Karpas-422 (cell line): Measurements from ENCODE around the gene CYP1B1. TPM values are rescaled to one million over a fixed set of nuclear protein-coding genes. Genes with fewer than 3 reads are reported as not detected.

Source experiments
- DNase-seq: peaks from one replicate; pipeline ENCODE4 v3.0.0-alpha.2; 2015
- H2AFZ ChIP-seq: fragments of 200-600 bp; sonication (generic); 2 replicates; pipeline ENCODE4 v1.6.1; 2014; ENCODE audit warnings: antibody characterized with exemption, low read length, mixed read lengths
- H3K27ac ChIP-seq: fragments of 200-600 bp; sonication (generic); 2 replicates; pipeline ENCODE4 v1.5.1; 2014; ENCODE audit warnings: mild to moderate bottlenecking, low read length, moderate library complexity
- H3K27me3 ChIP-seq: fragments of 200-600 bp; sonication (generic); 2 replicates; pipeline ENCODE4 v1.6.1; 2014; ENCODE audit warnings: low read length, mixed read lengths
- H3K36me3 ChIP-seq: fragments of 200-600 bp; sonication (generic); 2 replicates; pipeline ENCODE4 v1.6.1; 2014; ENCODE audit warnings: low read length, mixed read lengths; ENCODE audit not compliant: insufficient read depth
- H3K4me1 ChIP-seq: fragments of 200-600 bp; sonication (generic); 2 replicates; pipeline ENCODE4 v1.6.1; 2014; ENCODE audit warnings: mild to moderate bottlenecking, low read length, mixed read lengths
- H3K4me2 ChIP-seq: fragments of 200-600 bp; sonication (generic); 2 replicates; pipeline ENCODE4 v1.6.1; 2014; ENCODE audit warnings: low read length, low read depth, mild to moderate bottlenecking; ENCODE audit not compliant: poor library complexity, severe bottlenecking
- H3K4me3 ChIP-seq: fragments of 200-600 bp; sonication (generic); 2 replicates; pipeline ENCODE4 v1.5.1; 2014; ENCODE audit warnings: mild to moderate bottlenecking, antibody characterized with exemption, low read length, mixed read lengths
- H3K79me2 ChIP-seq: fragments of 200-600 bp; sonication (generic); 2 replicates; pipeline ENCODE4 v1.6.1; 2014; ENCODE audit warnings: mild to moderate bottlenecking, low read length, mixed read lengths
- H3K9ac ChIP-seq: fragments of 200-600 bp; sonication (generic); 2 replicates; pipeline ENCODE4 v1.6.0; 2014; ENCODE audit warnings: low read length
- H3K9me2 ChIP-seq: fragments of 200-600 bp; sonication (generic), shearing (Covaris generic); replicated peaks from 2 replicates; pipeline ENCODE4 v1.6.0; 2014; ENCODE audit warnings: mild to moderate bottlenecking, low read length, moderate library complexity; ENCODE audit not compliant: insufficient read depth
- H3K9me3 ChIP-seq: fragments of 300-700, 200-600 bp; sonication (generic); 2 replicates; pipeline ENCODE4 v1.6.1; 2014; ENCODE audit warnings: low read length, mixed read lengths
- H4K20me1 ChIP-seq: fragments of 200-600 bp; sonication (generic); 2 replicates; pipeline ENCODE4 v1.6.1; 2014; ENCODE audit warnings: mild to moderate bottlenecking, antibody characterized with exemption, low read length, low read depth; ENCODE audit not compliant: insufficient read depth
- total RNA-seq: library from RNA; depleted of rRNA; stranded (reverse); fragments of >200 nt; shearing (Covaris generic); gene quantifications from 2 replicates; pipeline ENCODE4 v1.2.3, GENCODE V29; 2014; ENCODE audit warnings: low replicate concordance; rRNA removed

Gene CYP1B1
- not detected in 2 replicates for total RNA-seq

- Histone ChIP-seq H4K20me1 (no peaks in the 10 kb centered on the region), H2AFZ (peak within 1 kb of the TSS; percentile 65), H3K27me3 (no peaks in the 10 kb centered on the region), H3K9me3 (no peaks in the 10 kb centered on the region), H3K27ac (no peak within 1 kb of the TSS), H3K79me2 (no peaks in the 10 kb centered on the region), H3K4me2 (peak within 1 kb of the TSS; percentile 67), H3K9me2 (no peaks in the 10 kb centered on the region), H3K36me3 (no peaks in the 10 kb centered on the region), H3K4me3 (peak within 1 kb of the TSS; percentile 46), H3K9ac (peak within 1 kb of the TSS; percentile 33), H3K4me1 (peaks cover 8% of the 10 kb centered on the region)
- DNase-seq, result no peak
Measured at GRCh38 chr2:38075507-38076151, at the start of gene CYP1B1. TSS of gene CYP1B1 (minus strand) at chr2:38076151. CDS start at chr2:38075388, 763 bp downstream.

GRCh38 chr2:38125007-38125406 lies 49.1 kb upstream of the CYP1B1 start:
- Histone ChIP-seq H3K27me3 (no peaks in the 10 kb centered on the region), H4K20me1 (no peaks in the 10 kb centered on the region), H3K79me2 (no peaks in the 10 kb centered on the region), H3K4me1 (peaks cover 15% of the 10 kb centered on the region), H3K9me2 (no peaks in the 10 kb centered on the region), H3K36me3 (no peaks in the 10 kb centered on the region), H3K4me2 (no peak overlapping the region), H3K4me3 (no peak overlapping the region), H3K9ac (no peak overlapping the region), H2AFZ (no peak overlapping the region), H3K9me3 (no peaks in the 10 kb centered on the region; the same call in 1 of the 2 replicates), H3K27ac (no peak overlapping the region)
- DNase-seq, result no peak

DNA sequence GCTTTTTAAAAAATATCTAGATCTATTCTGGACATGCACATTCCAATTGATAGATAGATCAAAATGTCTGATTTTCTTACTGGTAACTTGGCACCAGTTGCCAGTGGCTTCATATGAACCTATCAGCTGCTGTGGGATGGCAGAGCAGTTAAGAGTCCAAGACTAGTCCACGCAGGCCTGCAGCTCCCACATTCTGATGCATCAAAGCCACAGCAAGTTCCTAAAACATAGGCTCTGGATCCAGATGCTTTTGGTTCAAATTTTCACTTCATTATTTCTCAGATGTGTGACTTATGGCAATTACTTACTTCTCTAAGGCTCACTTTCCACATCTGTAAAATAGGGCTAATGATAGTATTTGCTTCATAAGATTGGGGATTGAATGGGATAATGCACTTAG lies 48.0 kb upstream of the CYP1B1 start:
- H3K4me3 ChIP-seq, result no peak overlapping the region
- no peaks in the 10 kb centered on the region for H3K9me2 ChIP-seq
- H3K27ac ChIP-seq, result no peak overlapping the region
- no peak overlapping the region for H3K9ac ChIP-seq
- no peaks in the 10 kb centered on the region for H3K27me3 ChIP-seq
- peaks cover 7% of the 10 kb centered on the region for H3K4me1 ChIP-seq
- no peaks in the 10 kb centered on the region; the same call in 1 of the 2 replicates for H3K9me3 ChIP-seq
- no peaks in the 10 kb centered on the region for H4K20me1 ChIP-seq
- no peak for DNase-seq
- H3K79me2 ChIP-seq, result no peaks in the 10 kb centered on the region
- H3K4me2 ChIP-seq, result no peak overlapping the region
- no peak overlapping the region for H2AFZ ChIP-seq
- no peaks in the 10 kb centered on the region for H3K36me3 ChIP-seq

- Histone ChIP-seq H3K9me3 (no peaks in the 10 kb centered on the region; the same call in 1 of the 2 replicates), H2AFZ (no peak overlapping the region), H3K9me2 (no peaks in the 10 kb centered on the region), H3K4me3 (no peak overlapping the region), H3K27ac (no peak overlapping the region), H3K79me2 (no peaks in the 10 kb centered on the region), H3K36me3 (no peaks in the 10 kb centered on the region), H4K20me1 (no peaks in the 10 kb centered on the region), H3K9ac (no peak overlapping the region), H3K4me1 (no peaks in the 10 kb centered on the region), H3K27me3 (no peaks in the 10 kb centered on the region), H3K4me2 (no peak overlapping the region)
- DNase-seq, result no peak
Measured at GRCh38 chr2:38122344-38122743, 46.4 kb upstream of the CYP1B1 start.

GRCh38 chr2:38121481-38121880 lies 45.5 kb upstream of the CYP1B1 start:
- H2AFZ ChIP-seq, result no peak overlapping the region
- H3K4me3 ChIP-seq, result no peak overlapping the region
- no peak overlapping the region for H3K9ac ChIP-seq
- no peaks in the 10 kb centered on the region for H4K20me1 ChIP-seq
- no peak overlapping the region for H3K27ac ChIP-seq
- no peaks in the 10 kb centered on the region for H3K27me3 ChIP-seq
- H3K36me3 ChIP-seq, result no peaks in the 10 kb centered on the region
- no peaks in the 10 kb centered on the region for H3K79me2 ChIP-seq
- H3K9me3 ChIP-seq, result no peaks in the 10 kb centered on the region; the same call in 1 of the 2 replicates
- no peaks in the 10 kb centered on the region for H3K4me1 ChIP-seq
- no peak for DNase-seq
- H3K9me2 ChIP-seq, result no peaks in the 10 kb centered on the region
- H3K4me2 ChIP-seq, result no peak overlapping the region

DNA sequence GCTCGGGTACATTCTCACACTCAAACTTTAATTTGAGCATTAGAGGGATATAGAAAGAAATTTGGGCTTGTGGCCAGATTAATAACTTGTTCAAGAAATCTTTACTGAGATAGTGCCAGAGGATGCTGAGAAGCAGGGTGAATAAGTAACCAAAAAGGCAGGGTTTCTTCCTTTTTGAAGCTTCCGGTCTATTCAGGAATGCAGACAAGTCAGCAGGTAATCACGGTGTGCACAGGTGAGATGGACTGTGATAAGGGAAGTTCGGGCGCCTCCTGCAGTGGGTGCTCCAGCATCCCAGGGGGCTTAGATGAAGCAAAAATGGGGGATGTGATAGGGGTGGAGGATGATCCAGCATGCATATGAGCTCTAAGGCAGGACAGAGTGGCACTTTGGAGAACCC lies 44.9 kb upstream of the CYP1B1 start:
- Histone ChIP-seq H3K4me3 (no peak overlapping the region), H3K9me2 (no peaks in the 10 kb centered on the region), H3K27ac (no peak overlapping the region), H3K36me3 (no peaks in the 10 kb centered on the region), H3K79me2 (no peaks in the 10 kb centered on the region), H2AFZ (no peak overlapping the region), H3K27me3 (no peaks in the 10 kb centered on the region), H3K4me1 (no peaks in the 10 kb centered on the region), H3K4me2 (no peak overlapping the region), H3K9ac (no peak overlapping the region), H4K20me1 (no peaks in the 10 kb centered on the region), H3K9me3 (no peaks in the 10 kb centered on the region)
- DNase-seq, result no peak

GRCh38 chr2:38120264-38120592 lies 44.3 kb upstream of the CYP1B1 start:
- Histone ChIP-seq H4K20me1 (no peaks in the 10 kb centered on the region), H3K27ac (no peak overlapping the region), H3K36me3 (no peaks in the 10 kb centered on the region), H3K4me2 (no peak overlapping the region), H3K9me3 (no peaks in the 10 kb centered on the region), H3K79me2 (no peaks in the 10 kb centered on the region), H3K4me1 (no peaks in the 10 kb centered on the region), H2AFZ (no peak overlapping the region), H3K4me3 (no peak overlapping the region), H3K9me2 (no peaks in the 10 kb centered on the region), H3K27me3 (no peaks in the 10 kb centered on the region), H3K9ac (no peak overlapping the region)
- DNase-seq, result no peak

GRCh38 chr2:38116762-38117161 lies 40.8 kb upstream of the CYP1B1 start:
- Histone ChIP-seq H3K27ac (no peak overlapping the region), H3K9me2 (no peaks in the 10 kb centered on the region), H3K27me3 (no peaks in the 10 kb centered on the region), H3K4me2 (no peak overlapping the region), H4K20me1 (no peaks in the 10 kb centered on the region), H2AFZ (no peak overlapping the region), H3K79me2 (no peaks in the 10 kb centered on the region), H3K36me3 (no peaks in the 10 kb centered on the region), H3K4me1 (peaks cover 6% of the 10 kb centered on the region), H3K9ac (no peak overlapping the region), H3K4me3 (no peak overlapping the region), H3K9me3 (no peaks in the 10 kb centered on the region)
- no peak for DNase-seq
